Calu3 (cell line): ENCODE results near the gene AP1M1. TPM values are rescaled to one million over a fixed set of nuclear protein-coding genes. Genes with fewer than 3 reads are reported as not detected.

ENCODE experiments used
- BruUV-seq: library from RNA; stranded (reverse); fragments of 400-500 nt; replicated peaks from 2 replicates; lab custom pipeline; 2021; lab: Mats Ljungman, UMichigan
- CTCF ChIA-PET: fragments of 300-600 bp; sonication (Branson Sonifier 250); formaldehyde crosslinking; loops from one replicate; lab custom pipeline; 2022; ENCODE audit warnings: antibody characterized with exemption; lab: Charles Lee
- DNase-seq: peaks from one replicate; pipeline ENCODE4 v3.0.0; 2022
- H3K27ac Mint-ChIP-seq: one replicate; pipeline ENCODE4 v1.8.0; 2022; ENCODE audit warnings: mixed read lengths; ENCODE audit not compliant: unreplicated experiment
- H3K27me3 Mint-ChIP-seq: one replicate; pipeline ENCODE4 v1.8.0; 2022; ENCODE audit warnings: mixed read lengths; ENCODE audit not compliant: unreplicated experiment
- H3K36me3 Mint-ChIP-seq: one replicate; pipeline ENCODE4 v1.8.0; 2022; ENCODE audit warnings: mild to moderate bottlenecking, moderate library complexity, mixed read lengths; ENCODE audit not compliant: insufficient read depth, unreplicated experiment
- H3K4me1 Mint-ChIP-seq: one replicate; pipeline ENCODE4 v1.8.0; 2022; ENCODE audit warnings: mild to moderate bottlenecking, low read depth, mixed read lengths; ENCODE audit not compliant: unreplicated experiment
- H3K4me3 Mint-ChIP-seq: one replicate; pipeline ENCODE4 v1.8.0; 2022; ENCODE audit warnings: mild to moderate bottlenecking, low read depth, moderate library complexity, mixed read lengths; ENCODE audit not compliant: unreplicated experiment
- H3K9me3 Mint-ChIP-seq: one replicate; pipeline ENCODE4 v1.8.0; 2022; ENCODE audit warnings: low read depth, mixed read lengths; ENCODE audit not compliant: unreplicated experiment
- CTCF ChIP-seq: fragments of 200-600 bp; IDR thresholded peaks from one replicate; pipeline ENCODE4 v1.8.0; 2022; ENCODE audit warnings: antibody characterized with exemption; ENCODE audit not compliant: unreplicated experiment
- intact Hi-C: fragments of 100-400 bp; cut with micrococcal nuclease; formaldehyde crosslinking; loops from one replicate; pipeline ENCODE4 v1.10.0; 2022; ENCODE audit not compliant: unreplicated experiment
- total RNA-seq: library from RNA; stranded (reverse); gene quantifications from 2 replicates; pipeline ENCODE4 v1.2.3, GENCODE V29; 2022

Gene AP1M1
- total RNA-seq, 1 experiment from 2014 or later = 31.5 TPM

DNA sequence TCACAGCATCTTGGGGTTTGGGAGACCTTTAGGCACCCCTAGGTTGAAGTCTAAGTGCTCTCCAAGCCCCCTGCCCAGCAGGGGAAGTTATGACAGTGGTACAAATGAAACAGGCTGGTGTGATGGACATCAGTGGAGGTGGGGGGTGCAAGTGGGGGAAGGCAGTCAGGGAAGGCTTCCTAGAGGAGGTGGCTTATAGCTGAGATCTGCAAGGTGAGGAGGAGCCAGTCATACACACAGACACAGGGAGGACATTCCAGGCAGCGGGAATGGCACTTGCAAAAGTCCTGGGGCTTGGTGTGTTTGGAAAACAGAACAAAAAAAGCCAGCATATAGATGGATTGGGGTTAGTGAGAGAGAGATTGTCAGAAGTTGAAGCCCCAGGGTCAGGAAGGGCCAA is 42.6 kb upstream of the AP1M1 start:
- H3K4me3 Mint-ChIP-seq = no peak overlapping the region
- H3K4me1 Mint-ChIP-seq = no peaks in the 10 kb centered on the region
- intact Hi-C loops = no loop called here
- peak overlapping the region; percentile 42 for H3K27ac Mint-ChIP-seq
- no TSS peak for BruUV-seq
- no peak for DNase-seq
- TF ChIP-seq CTCF = no peak
- no peaks in the 10 kb centered on the region for H3K9me3 Mint-ChIP-seq
- H3K36me3 Mint-ChIP-seq = peaks cover 58% of the 10 kb centered on the region
- no peaks in the 10 kb centered on the region for H3K27me3 Mint-ChIP-seq
- CTCF ChIA-PET = no interaction called here

DNA sequence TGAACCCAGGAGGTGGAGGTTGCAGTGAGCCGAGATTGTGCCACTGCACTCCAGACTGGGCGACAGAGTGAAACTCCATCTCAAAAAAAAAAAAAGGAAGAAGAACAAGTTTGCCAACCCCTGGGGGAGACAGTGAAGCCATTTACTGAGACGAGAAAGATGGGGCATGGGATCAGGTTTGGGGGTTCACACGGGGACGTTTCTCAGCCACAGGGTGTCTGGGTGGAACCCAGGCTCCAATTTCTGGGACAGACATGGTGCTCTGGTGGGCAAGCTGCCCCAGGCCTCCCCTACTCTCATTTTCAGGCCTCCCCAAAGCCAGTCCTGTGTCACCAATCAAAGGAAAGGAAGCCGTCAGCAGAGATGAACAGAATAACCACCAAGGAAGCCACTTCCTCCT is 40.8 kb upstream of the AP1M1 start:
- no peaks in the 10 kb centered on the region for H3K9me3 Mint-ChIP-seq
- intact Hi-C loops = no loop called here
- no peak for TF ChIP-seq CTCF
- CTCF ChIA-PET = no interaction called here
- peaks cover 10% of the 10 kb centered on the region for H3K4me1 Mint-ChIP-seq
- no peak overlapping the region for H3K27ac Mint-ChIP-seq
- BruUV-seq = no TSS peak
- H3K4me3 Mint-ChIP-seq = no peak overlapping the region
- DNase-seq = no peak
- no peaks in the 10 kb centered on the region for H3K27me3 Mint-ChIP-seq
- peaks cover 52% of the 10 kb centered on the region for H3K36me3 Mint-ChIP-seq

DNA sequence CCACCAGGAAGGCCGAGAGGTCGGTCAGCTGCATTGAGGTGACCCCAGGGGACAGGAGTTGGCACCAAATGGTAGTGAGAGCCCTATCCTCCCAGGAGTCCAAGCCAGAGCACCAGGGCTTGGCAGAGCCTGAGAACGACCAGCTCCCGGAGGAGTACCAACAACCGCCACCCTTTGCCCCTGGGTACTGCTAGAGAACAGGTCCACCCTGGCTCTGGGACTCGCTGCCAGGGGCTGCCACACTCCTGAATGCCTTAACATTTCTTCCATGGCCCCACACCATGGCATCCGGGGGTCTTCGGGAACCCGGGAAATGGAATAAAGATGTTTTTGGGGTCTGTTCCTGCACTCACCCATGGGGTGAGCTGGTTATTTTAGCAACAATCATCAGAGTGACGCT is 40.1 kb upstream of the AP1M1 start:
- Mint-ChIP-seq H3K9me3 (no peaks in the 10 kb centered on the region), H3K4me1 (peaks cover 10% of the 10 kb centered on the region), H3K4me3 (no peak overlapping the region), H3K27me3 (no peaks in the 10 kb centered on the region), H3K36me3 (peaks cover 47% of the 10 kb centered on the region), H3K27ac (no peak overlapping the region)
- no peak for TF ChIP-seq CTCF
- intact Hi-C loops = no loop called here
- BruUV-seq = no TSS peak
- CTCF ChIA-PET = no interaction called here
- no peak for DNase-seq

DNA sequence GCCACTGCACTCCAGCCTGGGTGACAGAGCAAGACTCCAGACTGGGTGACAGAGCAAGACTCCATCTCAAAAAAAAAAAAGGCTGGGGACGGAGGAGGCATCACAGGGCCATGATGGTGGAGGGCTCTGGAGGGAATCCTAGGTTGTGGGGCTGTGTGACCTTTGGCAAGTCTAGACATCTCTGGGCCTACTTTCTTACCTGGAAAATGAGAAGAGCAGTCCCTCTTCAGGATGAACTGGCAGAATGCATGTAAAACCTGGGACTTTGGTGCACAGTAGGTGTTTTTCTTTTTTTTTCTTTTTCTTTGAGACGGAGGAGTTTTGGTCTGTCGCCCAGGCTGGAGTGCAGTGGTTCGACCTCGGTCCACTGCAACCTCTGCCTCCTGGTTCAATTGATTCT is 38.1 kb upstream of the AP1M1 start:
- intact Hi-C loops = no loop called here
- H3K9me3 Mint-ChIP-seq = no peaks in the 10 kb centered on the region
- no peaks in the 10 kb centered on the region for H3K27me3 Mint-ChIP-seq
- no peak overlapping the region for H3K4me3 Mint-ChIP-seq
- H3K4me1 Mint-ChIP-seq = peaks cover 10% of the 10 kb centered on the region
- BruUV-seq = no TSS peak
- CTCF ChIA-PET = no interaction called here
- no peak overlapping the region for H3K27ac Mint-ChIP-seq
- no peak for DNase-seq
- TF ChIP-seq CTCF = no peak
- peaks cover 32% of the 10 kb centered on the region for H3K36me3 Mint-ChIP-seq
